Left lung (tissue), 10 donors: ENCODE measurements around the gene STK33. TPM values are rescaled to one million over a fixed set of nuclear protein-coding genes. Genes with fewer than 3 reads are reported as not detected.

Experiments
- ATAC-seq: fragments of 200-7000 bp; cut with Tn5 transposase; one replicate; pipeline ENCODE4 v1.9.1; 2020; ENCODE audit warnings: moderate library complexity
- DNase-seq, 4 donors: peaks; one replicate each; pipeline ENCODE4 v3.0.0-alpha.2; 2013 to 2020
- H3K27ac ChIP-seq, 2 donors: fragments of 200-600 bp; sonication (generic) in 1 of 2; one replicate each; pipeline versions ENCODE4 v1.5.0 to v1.8.0; 2020 to 2021
- H3K27me3 ChIP-seq, 2 donors: fragments of 200-600 bp; sonication (generic) in 1 of 2; one replicate each; pipeline versions ENCODE4 v1.5.0 to v1.8.0; 2020 to 2021
- H3K36me3 ChIP-seq, 2 donors: fragments of 200-600 bp; sonication (generic) in 1 of 2; one replicate each; pipeline versions ENCODE4 v1.5.0 to v1.8.0; 2020 to 2021
- H3K4me1 ChIP-seq, 2 donors: fragments of 200-600 bp; one replicate each; pipeline ENCODE4 v1.8.0; 2021
- H3K4me3 ChIP-seq, 2 donors: fragments of 200-600 bp; sonication (generic) in 1 of 2; one replicate each; pipeline versions ENCODE4 v1.5.0 to v1.8.0; 2020 to 2021; ENCODE audit warnings: mild to moderate bottlenecking in 1 of 2
- H3K9me3 ChIP-seq, 2 donors: fragments of 200-600 bp; sonication (generic) in 1 of 2; one replicate each; pipeline versions ENCODE4 v1.5.0 to v1.8.0; 2020 to 2021
- CTCF ChIP-seq, 2 donors: fragments of 200-600 bp; sonication (generic) in 1 of 2; IDR thresholded peaks; one replicate each; pipeline versions ENCODE4 v1.5.0 to v1.8.0; 2021; ENCODE audit warnings: antibody characterized with exemption in 2 of 2
- intact Hi-C, 2 donors: fragments of 100-400 bp; cut with DNase I; formaldehyde crosslinking; loops; one replicate each; pipeline versions ENCODE4 v1.11.2 to v1.14.2; 2022
- polyA plus RNA-seq, 6 donors: library from polyadenylated mRNA; unstranded; fragments of 120-200 nt; gene quantifications; one replicate each; pipeline ENCODE4 v1.2.1, GENCODE V29; 2013; ENCODE audit not compliant: insufficient read length in 6 of 6
- total RNA-seq, 2 donors: library from RNA; stranded (reverse); fragmentation: NEBNext Ultra II Directional; extraction: Animal tissue kit (Norgen Biotek cat#: 25700); gene quantifications; one replicate each; pipeline ENCODE4 v1.2.1, GENCODE V29; 2021
- donor health status: DM: no; HTN: yes; CAD: no.
- donor health status: DM: no; HTN: no; CAD: no.

The STK33 gene
- total and polyA plus RNA-seq, 8 donors, result 16.6 to 31.0 (median 24.0) TPM

- Histone ChIP-seq H3K9me3 (peaks cover 0 to 13% of the 10 kb centered on the region in 2 donors), H3K4me3 (no peak overlapping the region), H3K27ac (no peak overlapping the region), H3K36me3 (no peaks in the 10 kb centered on the region), H3K4me1 (no peaks in the 10 kb centered on the region), H3K27me3 (no peaks in the 10 kb centered on the region)
- peak in 1 of 4 donors; percentile 73 for DNase-seq
- TF ChIP-seq CTCF (IDR thresholded peaks at IDR 0.05), result no peak
- intact Hi-C loops, result no loop called here
- ATAC-seq, result no peak
These were observed 70.6 kb downstream of the STK33 start for GRCh38 chr11:8523396-8523795.

DNA sequence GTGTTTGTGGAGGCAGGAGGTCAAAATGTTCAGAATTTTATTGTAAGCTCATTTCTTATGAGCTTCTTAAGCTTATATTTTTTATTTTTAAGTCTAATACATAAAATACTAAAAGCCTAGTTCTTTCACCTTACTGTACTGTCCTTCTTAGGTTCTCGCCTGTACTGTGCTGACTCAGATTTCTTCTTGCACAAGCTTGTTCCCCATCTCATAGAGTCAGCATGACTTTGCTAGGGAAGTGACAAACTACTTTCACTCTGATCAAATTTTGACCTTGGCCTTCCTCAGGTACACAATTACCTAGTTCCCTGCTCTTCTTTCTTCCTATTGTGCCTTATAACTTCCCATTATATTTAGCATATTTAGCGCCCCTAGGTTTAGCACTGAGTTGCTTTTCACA lies 81.5 kb downstream of the STK33 start:
- intact Hi-C loops, result no loop called here
- H3K4me3 ChIP-seq, result no peak overlapping the region
- no peak for DNase-seq
- H3K27ac ChIP-seq, result peak overlapping the region in 1 of 2 donors; percentile 3
- no peaks in the 10 kb centered on the region for H3K36me3 ChIP-seq
- no peaks in the 10 kb centered on the region for H3K27me3 ChIP-seq
- ATAC-seq, result no peak
- no peak for TF ChIP-seq CTCF (IDR thresholded peaks at IDR 0.05)
- H3K4me1 ChIP-seq, result no peaks in the 10 kb centered on the region
- H3K9me3 ChIP-seq, result peaks cover 0 to 2% of the 10 kb centered on the region in 2 donors

GRCh38 chr11:8503910-8504364 lies 90.1 kb downstream of the STK33 start:
- Histone ChIP-seq H3K9me3 (no peaks in the 10 kb centered on the region), H3K27ac (no peak overlapping the region), H3K36me3 (no peaks in the 10 kb centered on the region), H3K4me1 (no peaks in the 10 kb centered on the region), H3K4me3 (no peak overlapping the region), H3K27me3 (no peaks in the 10 kb centered on the region)
- peak; percentile 92 for ATAC-seq
- no peak for TF ChIP-seq CTCF (IDR thresholded peaks at IDR 0.05)
- intact Hi-C loops, result no loop called here
- DNase-seq, result peak in 2 of 4 donors; percentile 10 to 13

- H3K9me3 ChIP-seq, result peaks cover 0 to 10% of the 10 kb centered on the region in 2 donors
- no peaks in the 10 kb centered on the region for H3K27me3 ChIP-seq
- TF ChIP-seq CTCF (IDR thresholded peaks at IDR 0.05), result no peak
- no peak for DNase-seq
- no peak overlapping the region for H3K27ac ChIP-seq
- no peaks in the 10 kb centered on the region for H3K36me3 ChIP-seq
- H3K4me1 ChIP-seq, result no peaks in the 10 kb centered on the region
- H3K4me3 ChIP-seq, result no peak overlapping the region
- no peak for ATAC-seq
- intact Hi-C loops, result no loop called here
These were observed 92.2 kb downstream of the STK33 start for GRCh38 chr11:8501836-8502235.

GRCh38 chr11:8488395-8488794 lies 105.6 kb downstream of the STK33 start:
- intact Hi-C loops, result no loop called here

More at GRCh38 chr11:8488395-8488794, 105.6 kb downstream of the STK33 start:
- no peak for TF ChIP-seq CTCF (IDR thresholded peaks at IDR 0.05)
- no peaks in the 10 kb centered on the region for H3K36me3 ChIP-seq
- no peaks in the 10 kb centered on the region for H3K4me1 ChIP-seq
- H3K4me3 ChIP-seq, result no peak overlapping the region
- no peak overlapping the region for H3K27ac ChIP-seq
- peaks cover 0 to 14% of the 10 kb centered on the region in 2 donors for H3K9me3 ChIP-seq
- DNase-seq (no peak), ATAC-seq (no peak)
- H3K27me3 ChIP-seq, result no peaks in the 10 kb centered on the region
